ENCODE measurements around the gene MRPL36.

MRPL36 gene

GRCh38 chr5:1806974-1807373 lies 7.3 kb upstream of the MRPL36 start:
- TF ChIP-seq CTCF (IDR thresholded peaks at IDR 0.05; ENCODE audit: extremely low read depth, insufficient read depth, missing control alignments) = no peak
- DNase-seq (ENCODE audit: low spot score) = no peak
- in situ Hi-C loops (cut with MboI; ENCODE audit: low pct_unique_long_range_greater_than_20kb, low sequenced_read_pairs, unreplicated experiment) = no loop called here

- in situ Hi-C loops (cut with MboI; ENCODE audit: low pct_unique_long_range_greater_than_20kb, low sequenced_read_pairs, unreplicated experiment) = no loop called here
- DNase-seq (ENCODE audit: low spot score) = no peak
- no peak for TF ChIP-seq CTCF (IDR thresholded peaks at IDR 0.05; ENCODE audit: extremely low read depth, insufficient read depth, missing control alignments)
Observed at GRCh38 chr5:1806199-1806598, 6.6 kb upstream of the MRPL36 start.

GRCh38 chr5:1805736-1806135 lies 6.1 kb upstream of the MRPL36 start:
- in situ Hi-C loops (cut with MboI; ENCODE audit: low pct_unique_long_range_greater_than_20kb, low sequenced_read_pairs, unreplicated experiment) = no loop called here
- TF ChIP-seq CTCF (IDR thresholded peaks at IDR 0.05; ENCODE audit: extremely low read depth, insufficient read depth, missing control alignments) = no peak
- DNase-seq (ENCODE audit: low spot score) = no peak

GRCh38 chr5:1805326-1805725 lies 5.7 kb upstream of the MRPL36 start:
- in situ Hi-C loops (cut with MboI; ENCODE audit: low pct_unique_long_range_greater_than_20kb, low sequenced_read_pairs, unreplicated experiment) = no loop called here
- DNase-seq (ENCODE audit: low spot score) = no peak
- no peak for TF ChIP-seq CTCF (IDR thresholded peaks at IDR 0.05; ENCODE audit: extremely low read depth, insufficient read depth, missing control alignments)

GRCh38 chr5:1804001-1804690 lies 4.5 kb upstream of the MRPL36 start:
- no peak for TF ChIP-seq CTCF (IDR thresholded peaks at IDR 0.05; ENCODE audit: extremely low read depth, insufficient read depth, missing control alignments)
- DNase-seq (ENCODE audit: low spot score) = no peak
- in situ Hi-C loops (cut with MboI; ENCODE audit: low pct_unique_long_range_greater_than_20kb, low sequenced_read_pairs, unreplicated experiment) = no loop called here

- in situ Hi-C loops (cut with MboI; ENCODE audit: low pct_unique_long_range_greater_than_20kb, low sequenced_read_pairs, unreplicated experiment) = no loop called here
- no peak for TF ChIP-seq CTCF (IDR thresholded peaks at IDR 0.05; ENCODE audit: extremely low read depth, insufficient read depth, missing control alignments)
- DNase-seq (ENCODE audit: low spot score) = no peak
Observed at GRCh38 chr5:1803192-1803591, 3.6 kb upstream of the MRPL36 start.

- in situ Hi-C loops (cut with MboI; ENCODE audit: low pct_unique_long_range_greater_than_20kb, low sequenced_read_pairs, unreplicated experiment) = no loop called here
- DNase-seq (ENCODE audit: low spot score) = no peak
- TF ChIP-seq CTCF (IDR thresholded peaks at IDR 0.05; ENCODE audit: extremely low read depth, insufficient read depth, missing control alignments) = no peak
Observed at GRCh38 chr5:1801967-1802295, 2.3 kb upstream of the MRPL36 start.

Measured in GM13977 (cell line).